BJ (cell line): ENCODE measurements around the gene ZBTB20. TPM values are rescaled to one million over a fixed set of nuclear protein-coding genes. Genes with fewer than 3 reads are reported as not detected.

ENCODE experiments used
- CTCF ChIA-PET: fragments of 350-600 bp; formaldehyde crosslinking; extraction: SDS; loops from one replicate; lab custom pipeline; 2021; ENCODE audit warnings: antibody characterized with exemption, inconsistent platforms; lab: Yijun Ruan, JAX
- POLR2A ChIA-PET: fragments of 300-600 bp; sonication (Branson Sonifier 250); formaldehyde crosslinking; extraction: SDS; loops from one replicate; lab custom pipeline; 2021; ENCODE audit warnings: antibody characterized with exemption; lab: Charles Lee
- DNase-seq: peaks from one replicate; pipeline ENCODE4 v3.0.0-alpha.2; 2011; ENCODE audit warnings: low read depth
- H3K27me3 ChIP-seq: 2 replicates; pipeline ENCODE4 v1.6.0; 2011; ENCODE audit warnings: low read length; ENCODE audit not compliant: control insufficient read depth, insufficient read depth
- H3K36me3 ChIP-seq: 2 replicates; pipeline ENCODE4 v1.5.1; 2011; ENCODE audit warnings: low read length; ENCODE audit not compliant: control insufficient read depth, insufficient read depth
- H3K4me3 ChIP-seq: 2 replicates; pipeline ENCODE4 v1.5.1; 2011; ENCODE audit warnings: low read depth, mild to moderate bottlenecking, control low read depth, low read length
- polyA plus RNA-seq: library from polyadenylated mRNA; depleted of rRNA; stranded (reverse); fragments of >200 nt; gene quantifications from 2 replicates; pipeline ENCODE4 v1.2.3, GENCODE V29; 2011
- TF ChIP-seq, protein P1 (sequence below): IDR thresholded peaks from 2 replicates; pipeline ENCODE4 v1.5.1; 2011; ENCODE audit warnings: low read depth, mild to moderate bottlenecking, control low read depth, inconsistent platforms, low read length, moderate library complexity; ENCODE audit not compliant: insufficient read depth

The ZBTB20 gene
- polyA plus RNA-seq, 1 experiment: 6.0 TPM

DNA sequence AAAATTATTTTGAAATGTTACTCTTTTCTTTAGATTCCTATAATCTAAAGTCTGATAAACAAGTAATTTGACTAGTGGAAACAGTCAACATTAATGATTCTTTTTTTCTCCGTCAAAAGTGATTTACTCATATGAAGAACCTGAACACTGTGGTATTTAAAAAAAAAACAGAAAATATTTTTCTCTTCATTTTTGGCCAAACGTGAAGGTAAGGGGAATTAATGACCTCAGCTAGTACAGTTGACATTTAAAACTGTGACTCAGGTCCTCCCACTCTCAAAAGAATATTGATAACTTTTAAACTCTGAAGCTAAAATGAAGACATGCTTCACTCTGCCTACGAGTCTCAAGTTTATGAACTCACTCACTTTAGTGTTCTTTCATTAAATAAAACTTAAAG is 818.7 kb downstream of the ZBTB20 start:
- Histone ChIP-seq H3K36me3 (peaks cover 3% of the 10 kb centered on the region), H3K27me3 (no peaks in the 10 kb centered on the region), H3K4me3 (no peak overlapping the region)
- POLR2A ChIA-PET: no interaction called here
- CTCF ChIA-PET: interaction anchor here (0.7 kb wide), 1 partner anchor 27 kb away, joined by 3 read pairs; no protein-coding TSS in a partner anchor
- TF ChIP-seq, protein P1, sequence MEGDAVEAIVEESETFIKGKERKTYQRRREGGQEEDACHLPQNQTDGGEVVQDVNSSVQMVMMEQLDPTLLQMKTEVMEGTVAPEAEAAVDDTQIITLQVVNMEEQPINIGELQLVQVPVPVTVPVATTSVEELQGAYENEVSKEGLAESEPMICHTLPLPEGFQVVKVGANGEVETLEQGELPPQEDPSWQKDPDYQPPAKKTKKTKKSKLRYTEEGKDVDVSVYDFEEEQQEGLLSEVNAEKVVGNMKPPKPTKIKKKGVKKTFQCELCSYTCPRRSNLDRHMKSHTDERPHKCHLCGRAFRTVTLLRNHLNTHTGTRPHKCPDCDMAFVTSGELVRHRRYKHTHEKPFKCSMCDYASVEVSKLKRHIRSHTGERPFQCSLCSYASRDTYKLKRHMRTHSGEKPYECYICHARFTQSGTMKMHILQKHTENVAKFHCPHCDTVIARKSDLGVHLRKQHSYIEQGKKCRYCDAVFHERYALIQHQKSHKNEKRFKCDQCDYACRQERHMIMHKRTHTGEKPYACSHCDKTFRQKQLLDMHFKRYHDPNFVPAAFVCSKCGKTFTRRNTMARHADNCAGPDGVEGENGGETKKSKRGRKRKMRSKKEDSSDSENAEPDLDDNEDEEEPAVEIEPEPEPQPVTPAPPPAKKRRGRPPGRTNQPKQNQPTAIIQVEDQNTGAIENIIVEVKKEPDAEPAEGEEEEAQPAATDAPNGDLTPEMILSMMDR: no peak
- no peak for DNase-seq

DNA sequence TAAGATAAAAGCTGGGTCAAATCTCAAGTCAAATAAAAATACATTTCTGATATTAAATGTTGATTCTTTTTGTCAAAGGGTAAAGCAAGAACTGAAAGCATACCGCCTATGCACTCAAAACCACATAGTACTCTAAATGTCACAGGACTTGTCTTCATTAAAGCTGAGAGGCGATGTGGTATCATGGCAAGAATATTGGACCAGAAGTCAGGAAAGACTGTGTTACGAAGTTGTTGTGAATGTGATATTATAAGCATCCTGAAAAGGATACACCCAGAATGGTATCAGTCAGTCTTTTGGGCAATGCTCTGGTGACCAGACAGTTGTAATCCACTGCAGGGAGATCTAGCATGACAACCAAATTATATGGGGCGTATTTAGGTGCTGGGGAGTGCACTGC is 819.4 kb downstream of the ZBTB20 start:
- ChIA-PET CTCF (interaction anchor here (0.7 kb wide), 1 partner anchor 27 kb away, joined by 3 read pairs; no protein-coding TSS in a partner anchor), POLR2A (no interaction called here)
- no peak for DNase-seq
- Histone ChIP-seq H3K4me3 (no peak overlapping the region), H3K27me3 (no peaks in the 10 kb centered on the region), H3K36me3 (peaks cover 3% of the 10 kb centered on the region)
- TF ChIP-seq, protein P1: no peak

DNA sequence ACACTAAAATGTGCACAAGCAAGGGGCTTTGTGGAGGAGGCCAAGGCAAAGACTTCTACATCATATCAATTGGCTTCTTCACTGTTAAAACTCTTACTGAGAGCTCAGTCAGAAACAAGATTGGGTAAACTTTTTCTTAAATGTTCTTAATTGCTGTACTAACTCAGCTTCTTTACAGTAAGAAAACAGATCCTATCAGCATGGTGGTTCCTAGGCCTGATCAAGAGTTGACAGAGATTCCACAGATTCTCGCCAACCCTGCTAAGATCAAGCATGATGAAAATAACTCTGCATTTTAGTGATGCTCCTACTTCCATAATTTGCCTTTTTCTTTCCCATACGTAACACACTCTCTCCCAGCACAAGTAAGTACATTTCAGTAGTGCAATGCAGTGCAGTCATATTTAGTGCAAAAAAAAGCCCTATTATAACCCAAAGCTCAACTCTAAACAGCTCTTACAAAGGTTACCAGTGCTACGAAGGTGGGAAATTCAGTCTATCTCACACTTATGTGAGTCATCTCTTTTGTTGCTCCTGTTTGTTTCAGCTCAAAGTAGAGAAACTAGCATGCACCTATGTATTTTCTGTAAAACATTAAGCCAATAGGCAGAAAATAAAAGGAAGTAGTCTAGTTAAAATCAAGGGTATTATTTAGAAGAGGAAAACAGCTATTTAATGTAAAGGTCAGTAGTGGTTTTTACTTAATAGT is 823.4 kb downstream of the ZBTB20 start:
- H3K4me3 ChIP-seq: no peak overlapping the region
- no peaks in the 10 kb centered on the region for H3K27me3 ChIP-seq
- POLR2A ChIA-PET: no interaction called here
- no peak for DNase-seq
- CTCF ChIA-PET: interaction anchor here (0.7 to 2.5 kb wide), 5 partner anchors 10 to 1127 kb away, joined by 3 to 10 read pairs (median 5); no protein-coding TSS in a partner anchor
- TF ChIP-seq, protein P1: no peak
- peaks cover 1% of the 10 kb centered on the region; the same call in 1 of the 2 replicates for H3K36me3 ChIP-seq

DNA sequence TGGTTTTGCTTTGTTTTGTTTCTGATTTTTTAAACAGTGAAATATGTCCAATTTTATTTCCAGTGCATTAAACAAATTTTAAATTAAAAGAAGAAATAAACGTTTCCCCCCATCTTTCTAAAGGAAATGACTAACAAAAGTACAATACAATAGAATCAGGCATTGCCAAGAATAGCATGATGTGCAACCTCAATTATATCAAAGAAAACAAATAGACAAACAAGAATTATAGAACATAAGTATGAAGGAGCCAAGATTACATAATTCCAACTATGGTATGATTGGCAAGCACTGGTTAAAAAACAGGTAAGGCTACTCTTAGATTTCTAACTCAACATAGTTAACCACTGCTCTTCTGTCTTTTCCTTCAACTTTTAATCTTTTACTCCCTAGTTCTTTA is 826.8 kb downstream of the ZBTB20 start:
- H3K27me3 ChIP-seq: no peaks in the 10 kb centered on the region
- H3K36me3 ChIP-seq: no peaks in the 10 kb centered on the region
- TF ChIP-seq, protein P1: no peak
- ChIA-PET CTCF (no interaction called here), POLR2A (no interaction called here)
- no peak overlapping the region for H3K4me3 ChIP-seq
- no peak for DNase-seq

DNA sequence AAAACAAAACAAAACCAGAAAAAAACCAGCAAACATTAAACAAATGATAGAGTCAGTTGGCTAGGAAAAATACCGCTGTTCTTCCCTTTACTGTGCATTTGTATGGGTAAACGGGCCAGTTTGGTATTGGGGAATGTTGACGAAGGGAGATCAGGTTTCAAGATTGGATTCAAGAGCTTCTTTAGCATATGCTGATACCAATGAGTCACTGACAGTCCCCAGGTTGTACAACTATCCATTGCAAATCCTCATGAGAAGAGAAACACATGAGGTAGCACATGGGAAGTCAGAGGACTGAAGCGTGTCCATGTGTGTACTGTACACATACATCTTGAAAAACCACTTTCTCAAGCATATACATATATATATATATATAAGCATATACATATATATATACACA is 827.6 kb downstream of the ZBTB20 start:
- CTCF ChIA-PET: interaction anchor here (1.0 kb wide), 1 partner anchor 16 kb away, joined by 3 read pairs; no protein-coding TSS in a partner anchor
- TF ChIP-seq, protein P1: no peak
- DNase-seq: peak; percentile 3
- POLR2A ChIA-PET: no interaction called here
- Histone ChIP-seq H3K36me3 (no peaks in the 10 kb centered on the region), H3K4me3 (no peak overlapping the region), H3K27me3 (no peaks in the 10 kb centered on the region)
